OCI-LY3 (cell line): ENCODE data around the gene KCNIP1.
A peak's percentile ranks its signal among the peaks of the same experiment; 100 is the strongest.

Source experiments
- H2AFZ ChIP-seq: fragments of 200-600, 300-600 bp; shearing (Covaris generic); 2 replicates; pipeline ENCODE4 v1.6.0; 2014; ENCODE audit warnings: antibody characterized with exemption, low read depth, low read length
- H3K27ac ChIP-seq: fragments of 200-600, 300-600 bp; sonication (generic); 2 replicates; pipeline ENCODE4 v1.5.1; 2014; ENCODE audit warnings: mild to moderate bottlenecking, low read length, moderate library complexity, mixed read lengths
- H3K27me3 ChIP-seq: fragments of 200-600, 300-600 bp; sonication (generic); 2 replicates; pipeline ENCODE4 v1.6.1; 2014; ENCODE audit warnings: low read depth, low read length, mixed read lengths
- H3K36me3 ChIP-seq: fragments of 200-600, 300-600 bp; sonication (generic); replicated peaks from 2 replicates; pipeline ENCODE3; 2014; ENCODE audit warnings: low read depth, low read length, mixed read lengths
- H3K4me1 ChIP-seq: fragments of 300-600, 200-600 bp; sonication (generic); 2 replicates; pipeline ENCODE4 v1.6.1; 2014; ENCODE audit warnings: low read length, mixed read lengths
- H3K4me2 ChIP-seq: fragments of 200-600, 300-600 bp; sonication (generic); 2 replicates; pipeline ENCODE4 v1.6.1; 2014; ENCODE audit warnings: low read length, mixed read lengths
- H3K4me3 ChIP-seq: fragments of 300-600, 200-600 bp; sonication (generic); 2 replicates; pipeline ENCODE4 v1.5.1; 2014; ENCODE audit warnings: antibody characterized with exemption, mild to moderate bottlenecking, low read length, moderate library complexity
- H3K79me2 ChIP-seq: fragments of 300-600, 200-600 bp; shearing (Covaris generic); 2 replicates; pipeline ENCODE4 v1.6.1; 2014; ENCODE audit warnings: mild to moderate bottlenecking, low read length, mixed read lengths
- H3K9ac ChIP-seq: fragments of 300-600, 200-600 bp; shearing (Covaris generic); 2 replicates; pipeline ENCODE4 v1.6.0; 2014; ENCODE audit warnings: mild to moderate bottlenecking, low read length, moderate library complexity
- H3K9me3 ChIP-seq: fragments of 200-600, 300-600 bp; shearing (Covaris generic); 2 replicates; pipeline ENCODE4 v1.6.1; 2014; ENCODE audit warnings: low read length, mixed read lengths; ENCODE audit not compliant: insufficient read depth
- H4K20me1 ChIP-seq: fragments of 200-600, 300-600 bp; sonication (generic); 2 replicates; pipeline ENCODE4 v1.6.1; 2016; ENCODE audit warnings: low read length, mixed read lengths; ENCODE audit not compliant: insufficient read depth
- CTCF ChIP-seq: fragments of 200-600, 300-600 bp; sonication (generic); IDR thresholded peaks from 2 replicates; pipeline ENCODE4 v1.5.1; 2014; ENCODE audit warnings: antibody characterized with exemption, low read length, low read depth
- EZH2phosphoT487 ChIP-seq: fragments of 200-600 bp; shearing (Covaris generic); IDR thresholded peaks from 2 replicates; pipeline ENCODE4 v1.6.1; 2018; ENCODE audit warnings: antibody characterized with exemption, mixed run types, low read depth

Gene KCNIP1

DNA sequence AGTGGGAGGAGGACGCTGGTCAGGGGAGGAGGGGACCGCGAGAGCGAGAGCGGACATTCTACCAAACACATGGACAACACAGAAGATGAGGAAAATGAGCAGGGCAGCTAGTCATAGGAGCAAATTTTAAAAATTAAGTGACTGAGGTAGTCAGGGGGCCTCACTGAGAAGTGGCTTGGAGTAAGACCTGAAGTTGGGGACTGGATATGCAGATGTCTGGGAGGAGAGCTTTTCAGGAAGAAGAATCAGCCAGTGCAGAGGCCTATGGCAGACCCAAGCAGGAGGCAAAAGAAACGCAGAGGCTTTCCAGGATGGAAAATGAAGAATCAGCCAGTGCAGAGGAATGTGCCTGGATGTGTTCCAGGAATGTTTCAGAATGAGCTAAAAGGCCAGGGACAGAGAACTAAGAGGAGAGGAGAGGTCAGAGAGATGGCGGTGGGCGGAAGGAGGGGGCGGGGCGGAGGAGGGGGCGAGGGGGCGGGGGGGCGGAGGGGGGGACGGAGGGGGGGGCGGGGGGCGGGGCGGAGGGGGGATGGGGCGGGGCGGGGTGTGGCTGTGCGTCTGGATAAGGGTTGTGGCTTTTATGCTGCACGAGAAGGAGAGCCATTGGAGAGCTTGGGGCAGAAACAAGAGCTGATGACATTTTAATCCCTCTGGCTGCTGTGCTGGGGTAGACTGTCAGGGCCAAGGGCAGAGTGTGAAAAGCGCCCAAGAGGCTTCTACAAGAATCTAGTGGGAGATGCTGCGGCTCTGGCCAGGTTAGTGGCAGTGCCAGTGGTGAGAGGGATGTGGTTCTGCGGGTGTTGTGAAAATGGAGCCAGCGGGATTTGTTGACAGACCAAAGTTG is 129.6 kb downstream of the KCNIP1 start:
- peak overlapping the region; percentile 74 for H3K4me3 ChIP-seq
- H3K79me2 ChIP-seq, result no peaks in the 10 kb centered on the region
- H3K4me1 ChIP-seq, result peaks cover 16% of the 10 kb centered on the region
- peak overlapping the region; percentile 33 for H3K9ac ChIP-seq
- 0 out of 2 replicates have a peak, but pooled peaks cover 5% of the 10 kb centered on the region for H4K20me1 ChIP-seq
- TF ChIP-seq EZH2phosphoT487 (no peak), CTCF (no peak)
- peak overlapping the region; percentile 66; the same call in 1 of the 2 replicates for H2AFZ ChIP-seq
- H3K4me2 ChIP-seq, result peak overlapping the region; percentile 96
- no peak overlapping the region for H3K27ac ChIP-seq
- H3K27me3 ChIP-seq, result peaks cover 42% of the 10 kb centered on the region
- H3K9me3 ChIP-seq, result no peaks in the 10 kb centered on the region
- no peaks in the 10 kb centered on the region for H3K36me3 ChIP-seq

DNA sequence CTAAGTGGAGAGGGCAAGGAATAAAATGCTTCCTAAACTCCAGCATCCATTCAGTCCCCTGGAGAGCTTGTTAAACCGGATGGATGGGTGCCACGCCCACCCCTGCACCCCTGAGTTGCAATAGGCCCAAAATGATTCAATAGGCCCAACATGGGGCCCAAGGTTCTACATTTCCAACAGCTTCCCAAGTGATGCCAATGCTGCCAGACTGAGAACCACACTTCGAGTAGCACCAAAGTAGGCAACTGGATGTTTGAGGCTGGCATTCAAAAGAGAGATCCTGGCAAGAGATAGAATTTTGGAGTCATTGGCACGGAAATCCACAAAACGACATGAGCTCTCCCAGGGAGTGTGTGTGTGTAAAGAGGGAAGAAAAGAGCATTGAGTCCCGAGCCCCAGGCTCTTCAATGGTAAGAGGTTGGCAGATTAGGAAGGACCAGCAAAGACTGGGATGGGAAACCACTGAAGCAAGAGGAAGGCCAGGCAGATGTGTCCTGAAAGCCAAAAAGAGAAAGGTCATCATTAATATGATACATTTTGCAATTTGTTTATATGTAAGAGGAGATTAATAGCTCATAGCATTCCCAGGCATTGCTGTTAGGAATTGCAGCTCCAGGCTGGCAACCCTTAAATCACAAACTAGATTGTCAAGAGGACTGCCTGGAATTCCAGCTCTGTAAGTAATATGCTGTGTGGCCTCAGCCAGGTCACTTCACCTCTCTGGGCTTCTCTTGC is 130.6 kb downstream of the KCNIP1 start:
- H3K27me3 ChIP-seq, result peaks cover 48% of the 10 kb centered on the region
- no peak overlapping the region for H3K4me2 ChIP-seq
- H2AFZ ChIP-seq, result no peak overlapping the region
- H4K20me1 ChIP-seq, result 0 out of 2 replicates have a peak, but pooled peaks cover 5% of the 10 kb centered on the region
- no peak for TF ChIP-seq EZH2phosphoT487
- no peak for TF ChIP-seq CTCF
- no peak overlapping the region for H3K27ac ChIP-seq
- H3K79me2 ChIP-seq, result no peaks in the 10 kb centered on the region
- H3K4me1 ChIP-seq, result peaks cover 16% of the 10 kb centered on the region
- no peak overlapping the region for H3K9ac ChIP-seq
- no peak overlapping the region for H3K4me3 ChIP-seq
- no peaks in the 10 kb centered on the region for H3K9me3 ChIP-seq
- no peaks in the 10 kb centered on the region for H3K36me3 ChIP-seq

DNA sequence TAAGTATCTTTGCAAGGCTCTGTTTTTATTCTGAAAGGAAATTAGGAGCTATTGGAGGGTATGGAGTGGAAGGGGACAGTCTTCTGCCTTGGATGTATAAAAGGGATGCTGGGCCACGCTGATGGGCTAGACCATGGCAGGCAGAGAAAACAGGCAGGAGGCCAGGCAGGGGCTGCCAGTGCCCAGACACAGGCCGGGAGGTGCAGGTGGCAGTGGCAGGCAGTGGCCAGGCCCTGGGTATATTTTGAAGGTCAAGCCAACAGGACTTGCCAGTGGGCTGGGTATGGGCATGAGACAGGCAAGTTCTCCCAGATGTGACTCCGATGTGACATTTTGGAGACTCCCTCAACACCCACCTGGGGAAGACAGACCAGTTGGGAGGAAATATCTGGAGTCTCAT is 131.9 kb downstream of the KCNIP1 start:
- H3K79me2 ChIP-seq, result no peaks in the 10 kb centered on the region
- no peak for TF ChIP-seq CTCF
- no peak for TF ChIP-seq EZH2phosphoT487
- 0 out of 2 replicates have a peak, but pooled peaks cover 5% of the 10 kb centered on the region for H4K20me1 ChIP-seq
- no peak overlapping the region for H2AFZ ChIP-seq
- H3K4me3 ChIP-seq, result no peak overlapping the region
- no peak overlapping the region for H3K4me2 ChIP-seq
- no peak overlapping the region for H3K9ac ChIP-seq
- peaks cover 17% of the 10 kb centered on the region for H3K4me1 ChIP-seq
- no peak overlapping the region for H3K27ac ChIP-seq
- H3K36me3 ChIP-seq, result no peaks in the 10 kb centered on the region
- H3K27me3 ChIP-seq, result peaks cover 61% of the 10 kb centered on the region
- no peaks in the 10 kb centered on the region for H3K9me3 ChIP-seq

DNA sequence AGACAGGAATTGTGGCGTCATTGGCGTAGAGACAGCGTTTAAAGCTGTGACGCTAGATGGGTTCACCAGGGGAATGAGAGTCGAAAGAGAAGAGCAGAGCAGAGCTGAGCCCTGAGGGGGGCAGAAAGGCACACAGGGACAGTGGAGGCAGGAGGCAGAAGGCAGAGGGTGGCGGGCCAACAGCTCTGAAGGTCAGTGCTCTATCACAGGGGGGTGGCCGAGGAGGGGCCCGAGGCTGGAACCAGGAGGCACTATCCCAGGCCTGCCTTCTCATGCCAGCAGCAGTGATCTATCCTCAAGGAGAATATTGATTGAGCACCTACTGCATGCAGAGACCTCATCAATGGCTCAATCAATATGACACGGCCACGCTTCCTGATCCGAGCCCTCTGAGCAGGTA is 132.4 kb downstream of the KCNIP1 start:
- H3K4me3 ChIP-seq, result no peak overlapping the region
- peaks cover 10% of the 10 kb centered on the region; the same call in 1 of the 2 replicates for H4K20me1 ChIP-seq
- no peak overlapping the region for H3K9ac ChIP-seq
- H2AFZ ChIP-seq, result no peak overlapping the region
- no peak overlapping the region for H3K4me2 ChIP-seq
- TF ChIP-seq CTCF, result no peak
- TF ChIP-seq EZH2phosphoT487, result no peak
- H3K4me1 ChIP-seq, result peaks cover 17% of the 10 kb centered on the region
- H3K27ac ChIP-seq, result no peak overlapping the region
- H3K9me3 ChIP-seq, result no peaks in the 10 kb centered on the region
- peaks cover 64% of the 10 kb centered on the region for H3K27me3 ChIP-seq
- no peaks in the 10 kb centered on the region for H3K36me3 ChIP-seq
- H3K79me2 ChIP-seq, result no peaks in the 10 kb centered on the region
